Breast epithelium (tissue), 4 donors: Measurements from ENCODE around the gene TENM4. TPM values are rescaled to one million over a fixed set of nuclear protein-coding genes. Genes with fewer than 3 reads are reported as not detected.

Source experiments
- DNase-seq, 2 donors: peaks; one replicate each; pipeline ENCODE4 v3.0.0-alpha.2; 2019; ENCODE audit warnings: low spot score in 2 of 2
- H3K27ac ChIP-seq, 2 donors: fragments of 200-600 bp; sonication (generic) in 1 of 2; one replicate each; pipeline ENCODE4 v1.5.1; 2016 to 2019; ENCODE audit warnings: mild to moderate bottlenecking in 1 of 2
- H3K27me3 ChIP-seq, 2 donors: fragments of 200-600 bp; sonication (generic) in 1 of 2; one replicate each; pipeline versions ENCODE4 v1.5.1 to v1.6.0; 2017 to 2019; ENCODE audit warnings: control low read depth in 1 of 2, mild to moderate bottlenecking in 1 of 2
- H3K36me3 ChIP-seq: fragments of 200-600 bp; one replicate; pipeline ENCODE4 v1.5.1; 2019
- H3K4me1 ChIP-seq, 2 donors: fragments of 200-600 bp; sonication (generic); one replicate each; pipeline ENCODE4 v1.5.1; 2016 to 2019; ENCODE audit warnings: control low read depth in 1 of 2
- H3K4me3 ChIP-seq, 3 donors: fragments of 200-600 bp; sonication (generic); 1 replicate in 2 of 3; 2 replicates in 1 of 3; pipeline ENCODE4 v1.5.1; 2016 to 2019; ENCODE audit warnings: mild to moderate bottlenecking in 3 of 3, moderate library complexity in 2 of 3
- H3K9me3 ChIP-seq, 2 donors: fragments of 200-600 bp; sonication (generic) in 1 of 2; one replicate each; pipeline ENCODE4 v1.5.1; 2016 to 2019; ENCODE audit warnings: control low read depth in 1 of 2
- POLR2A ChIP-seq: fragments of 450-650 bp; IDR thresholded peaks from one replicate; pipeline ENCODE4 v1.6.1; 2016; ENCODE audit warnings: antibody characterized with exemption, mild to moderate bottlenecking, moderate library complexity
- POLR2AphosphoS5 ChIP-seq, 3 donors: sonication (generic); formaldehyde crosslinking; IDR thresholded peaks; one replicate each; pipeline ENCODE4 v1.6.1; 2017; ENCODE audit warnings: antibody characterized with exemption in 3 of 3
- intact Hi-C: fragments of 100-400 bp; cut with DNase I; formaldehyde crosslinking; loops from one replicate; pipeline ENCODE4 v1.15.1; 2023; ENCODE audit warnings: low total_unique reads
- total RNA-seq, 3 donors: library from RNA; depleted of rRNA; stranded (reverse); fragments of >200 nt; gene quantifications; one replicate each; pipeline ENCODE4 v1.1.0, GENCODE V29; 2016
- TF ChIP-seq, protein P1 (sequence below), 3 donors: fragments of 450-650 bp; IDR thresholded peaks; one replicate each; pipeline ENCODE4 v1.5.1; 2016 to 2017; ENCODE audit warnings: antibody characterized with exemption in 3 of 3, mild to moderate bottlenecking in 3 of 3, moderate library complexity in 3 of 3

Gene TENM4
- total RNA-seq, 3 donors from 2014 or later: 0.29 to 7.9 (median 4.8) TPM

DNA sequence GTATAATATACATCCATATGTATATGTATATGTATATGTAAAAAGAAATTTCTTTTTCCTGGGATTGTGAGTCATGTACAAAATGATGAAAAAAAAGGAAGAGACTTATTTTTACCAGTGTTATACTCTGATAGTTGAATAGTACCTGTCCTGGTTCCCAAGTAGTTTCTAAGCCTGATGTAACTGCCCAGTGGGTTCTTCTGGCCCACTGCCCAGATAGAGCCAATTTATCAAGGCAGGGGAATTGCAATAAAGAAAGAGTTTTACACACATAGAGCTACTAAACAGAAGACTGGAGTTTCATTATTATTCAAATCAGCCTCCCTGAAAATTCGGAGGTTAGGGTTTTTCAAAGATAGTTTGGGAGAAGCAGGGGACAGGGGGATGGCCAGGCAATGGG, 837.0 kb downstream of the TENM4 start:
- Histone ChIP-seq H3K27me3 (peaks cover 0 to 7% of the 10 kb centered on the region in 2 donors), H3K4me1 (no peaks in the 10 kb centered on the region), H3K4me3 (no peak overlapping the region), H3K36me3 (no peaks in the 10 kb centered on the region), H3K9me3 (no peaks in the 10 kb centered on the region), H3K27ac (no peak overlapping the region)
- TF ChIP-seq POLR2AphosphoS5 (IDR thresholded peaks at IDR 0.05): no peak
- TF ChIP-seq POLR2A: no peak
- TF ChIP-seq, protein P1, sequence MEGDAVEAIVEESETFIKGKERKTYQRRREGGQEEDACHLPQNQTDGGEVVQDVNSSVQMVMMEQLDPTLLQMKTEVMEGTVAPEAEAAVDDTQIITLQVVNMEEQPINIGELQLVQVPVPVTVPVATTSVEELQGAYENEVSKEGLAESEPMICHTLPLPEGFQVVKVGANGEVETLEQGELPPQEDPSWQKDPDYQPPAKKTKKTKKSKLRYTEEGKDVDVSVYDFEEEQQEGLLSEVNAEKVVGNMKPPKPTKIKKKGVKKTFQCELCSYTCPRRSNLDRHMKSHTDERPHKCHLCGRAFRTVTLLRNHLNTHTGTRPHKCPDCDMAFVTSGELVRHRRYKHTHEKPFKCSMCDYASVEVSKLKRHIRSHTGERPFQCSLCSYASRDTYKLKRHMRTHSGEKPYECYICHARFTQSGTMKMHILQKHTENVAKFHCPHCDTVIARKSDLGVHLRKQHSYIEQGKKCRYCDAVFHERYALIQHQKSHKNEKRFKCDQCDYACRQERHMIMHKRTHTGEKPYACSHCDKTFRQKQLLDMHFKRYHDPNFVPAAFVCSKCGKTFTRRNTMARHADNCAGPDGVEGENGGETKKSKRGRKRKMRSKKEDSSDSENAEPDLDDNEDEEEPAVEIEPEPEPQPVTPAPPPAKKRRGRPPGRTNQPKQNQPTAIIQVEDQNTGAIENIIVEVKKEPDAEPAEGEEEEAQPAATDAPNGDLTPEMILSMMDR (IDR thresholded peaks at IDR 0.05): no peak
- DNase-seq: no peak
- intact Hi-C loops: no loop called here
